EL (cell line): ENCODE measurements around the gene SNX27.

Source experiments
- DNase-seq: peaks from one replicate; pipeline ENCODE4 v3.0.0-alpha.2; 2016

The SNX27 gene

GRCh38 chr1:151706464-151707415, 94.9 kb downstream of the SNX27 start:
- DNase-seq = no peak

GRCh38 chr1:151707541-151708065, 95.8 kb downstream of the SNX27 start:
- no peak for DNase-seq

GRCh38 chr1:151708891-151709290, 97.0 kb downstream of the SNX27 start:
- no peak for DNase-seq

- DNase-seq = peak; percentile 37
Observed at GRCh38 chr1:151710187-151710840, 98.5 kb downstream of the SNX27 start.

- no peak for DNase-seq
Observed at GRCh38 chr1:151711044-151711800, 99.4 kb downstream of the SNX27 start.

- DNase-seq = no peak
Observed at GRCh38 chr1:151711951-151712350, 100.1 kb downstream of the SNX27 start.

GRCh38 chr1:151713044-151713443, 101.2 kb downstream of the SNX27 start:
- no peak for DNase-seq

- no peak for DNase-seq
Observed at GRCh38 chr1:151713874-151714273, 102.0 kb downstream of the SNX27 start.

GRCh38 chr1:151714820-151715725, 103.2 kb downstream of the SNX27 start:
- no peak for DNase-seq

GRCh38 chr1:151715726-151716404, 104.0 kb downstream of the SNX27 start:
- no peak for DNase-seq

GRCh38 chr1:151716405-151716762, 104.5 kb downstream of the SNX27 start:
- DNase-seq = no peak

GRCh38 chr1:151716771-151717631, 105.2 kb downstream of the SNX27 start, which contains the start of gene CELF3:
Gene CELF3, minus strand, starts transcription at chr1:151716803. Its CDS starts 783 bp downstream, at chr1:151716020.
- peak; percentile 11 for DNase-seq

- no peak for DNase-seq
Observed at GRCh38 chr1:151718011-151718431, 106.2 kb downstream of the SNX27 start.

GRCh38 chr1:151718666-151719065, 106.8 kb downstream of the SNX27 start:
- no peak for DNase-seq

GRCh38 chr1:151720125-151720524, 108.3 kb downstream of the SNX27 start:
- DNase-seq = no peak

GRCh38 chr1:151720554-151720953, 108.7 kb downstream of the SNX27 start:
- DNase-seq = no peak

GRCh38 chr1:151720974-151721787, 109.3 kb downstream of the SNX27 start, which contains the start of gene RIIAD1:
Gene RIIAD1, plus strand, starts transcription at chr1:151721522. Its CDS starts 15 bp downstream, at chr1:151721537.
- peak; percentile 37 for DNase-seq

GRCh38 chr1:151721788-151722510, 110.1 kb downstream of the SNX27 start:
- DNase-seq = no peak
